NOMO-1 (cell line): Measurements from ENCODE around the gene B3GAT2.
"Not testable (repeated sequence)": the region's sequence is repeated elsewhere in the genome, so short reads cannot be mapped to it uniquely, and the experiment has no call there.

Experiments
- DNase-seq, 2 experiments: peaks; one replicate each; lab custom pipeline; 2025; ENCODE audit not compliant: unreplicated experiment in 2 of 2; lab: John Stamatoyannopoulos, UW

The B3GAT2 gene, protein sequence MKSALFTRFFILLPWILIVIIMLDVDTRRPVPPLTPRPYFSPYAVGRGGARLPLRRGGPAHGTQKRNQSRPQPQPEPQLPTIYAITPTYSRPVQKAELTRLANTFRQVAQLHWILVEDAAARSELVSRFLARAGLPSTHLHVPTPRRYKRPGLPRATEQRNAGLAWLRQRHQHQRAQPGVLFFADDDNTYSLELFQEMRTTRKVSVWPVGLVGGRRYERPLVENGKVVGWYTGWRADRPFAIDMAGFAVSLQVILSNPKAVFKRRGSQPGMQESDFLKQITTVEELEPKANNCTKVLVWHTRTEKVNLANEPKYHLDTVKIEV

GRCh38 chr6:70956451-70957283 lies at the start of gene B3GAT2:
Gene B3GAT2, minus strand, starts transcription at chr6:70957060. Its CDS starts 631 bp downstream, at chr6:70956429.
- no peak for DNase-seq

DNA sequence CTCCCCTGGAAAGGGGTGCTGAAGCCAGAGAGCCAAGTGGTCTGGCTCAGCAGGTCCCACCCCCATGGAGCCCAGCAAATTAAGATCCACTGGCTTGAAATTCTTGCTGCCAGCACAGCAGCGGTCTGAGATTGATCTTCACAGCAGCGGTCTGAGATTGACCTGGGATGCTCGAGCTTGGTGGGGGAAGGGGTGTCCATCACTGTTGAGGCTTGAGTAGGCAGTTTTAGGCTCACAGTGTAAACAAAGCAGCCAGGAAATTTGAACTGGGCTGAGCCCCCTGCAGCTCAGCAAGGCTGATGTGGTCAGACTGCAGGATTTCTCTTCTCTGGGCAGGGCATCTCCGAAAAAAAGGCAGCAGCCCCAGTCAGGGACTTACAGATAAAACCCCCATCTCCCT lies 41.3 kb upstream of the B3GAT2 start:
- DNase-seq: no peak

- no peak for DNase-seq
These were observed 40.5 kb upstream of the B3GAT2 start for GRCh38 chr6:70997379-70997778.

- DNase-seq: no peak
These were observed 39.2 kb upstream of the B3GAT2 start for GRCh38 chr6:70996106-70996505.

- no peak for DNase-seq
These were observed 38.6 kb upstream of the B3GAT2 start for GRCh38 chr6:70995411-70995810.

GRCh38 chr6:70991253-70991652 lies 34.4 kb upstream of the B3GAT2 start:
- no peak for DNase-seq

GRCh38 chr6:70985156-70985555 lies 28.3 kb upstream of the B3GAT2 start:
- peak; percentile 15 to 43 for DNase-seq

DNA sequence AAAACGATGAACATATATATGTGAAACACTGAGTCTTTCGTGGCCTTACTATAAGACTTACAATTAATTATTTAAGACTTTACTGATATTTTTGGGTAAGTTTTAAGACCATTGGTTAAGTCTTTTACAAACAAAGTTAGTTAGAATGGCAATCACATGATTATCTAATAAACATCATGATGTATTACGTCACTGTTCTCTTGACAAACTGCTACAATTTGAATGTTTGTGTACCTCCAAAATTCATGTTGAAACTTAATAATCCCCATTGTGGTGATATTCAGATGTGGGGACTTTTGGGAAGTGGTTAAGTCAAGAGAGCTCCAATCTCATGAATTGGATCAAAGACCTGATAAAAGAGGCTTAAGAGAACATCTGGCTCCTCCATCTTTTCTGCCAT lies 25.9 kb upstream of the B3GAT2 start:
- DNase-seq: no peak

DNA sequence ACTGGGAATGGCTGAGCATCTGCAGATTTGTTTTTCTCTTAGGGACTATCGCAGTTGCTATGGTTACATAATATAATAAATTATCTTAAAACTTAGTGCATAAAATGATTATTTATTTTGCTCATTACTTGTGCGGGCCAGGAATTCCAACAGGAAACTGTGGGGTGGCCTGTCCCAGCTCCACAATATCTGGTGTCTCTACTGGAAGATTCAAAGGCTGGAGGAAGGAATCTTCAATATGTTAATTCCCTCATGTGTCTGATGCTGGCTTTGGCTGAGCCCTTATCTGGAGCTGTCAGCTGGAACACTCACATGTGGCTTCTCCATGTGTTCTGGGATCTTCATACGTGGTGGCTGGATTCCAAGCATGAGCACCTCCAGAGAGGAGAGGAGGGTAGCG lies 23.9 kb upstream of the B3GAT2 start:
- DNase-seq: no peak

GRCh38 chr6:70973604-70974003 lies 16.7 kb upstream of the B3GAT2 start:
- no peak for DNase-seq

DNA sequence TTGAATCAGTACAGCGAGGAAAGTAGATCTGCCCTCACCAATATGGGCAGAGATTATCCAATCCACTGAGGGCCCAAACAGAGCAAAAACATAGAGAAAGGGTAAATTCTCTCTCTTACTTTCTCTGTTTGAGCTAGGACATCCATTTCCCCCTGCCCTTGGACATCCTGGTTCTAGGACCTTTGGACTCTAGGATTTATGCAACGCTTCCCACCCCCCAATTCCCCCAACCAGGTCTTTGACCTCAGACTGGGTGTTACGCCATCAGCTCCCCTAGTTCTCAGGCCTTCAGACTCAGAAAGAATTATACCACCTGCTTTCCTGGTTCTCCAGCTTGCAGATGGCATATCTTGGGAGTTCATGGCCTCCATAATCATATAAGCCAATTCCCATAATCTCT lies 10.2 kb upstream of the B3GAT2 start:
- DNase-seq: no peak

GRCh38 chr6:70957284-70957617 lies 391 bp upstream of the B3GAT2 start:
- DNase-seq: no peak

DNA sequence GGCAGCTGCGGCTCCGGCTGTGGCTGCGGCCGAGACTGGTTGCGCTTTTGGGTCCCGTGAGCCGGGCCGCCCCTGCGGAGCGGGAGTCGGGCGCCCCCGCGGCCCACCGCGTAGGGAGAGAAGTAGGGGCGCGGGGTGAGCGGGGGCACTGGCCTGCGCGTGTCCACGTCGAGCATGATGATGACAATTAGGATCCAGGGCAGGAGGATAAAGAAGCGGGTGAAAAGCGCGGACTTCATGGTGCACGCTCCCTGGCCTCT lies 739 bp downstream of the B3GAT2 start:
- no peak for DNase-seq

DNA sequence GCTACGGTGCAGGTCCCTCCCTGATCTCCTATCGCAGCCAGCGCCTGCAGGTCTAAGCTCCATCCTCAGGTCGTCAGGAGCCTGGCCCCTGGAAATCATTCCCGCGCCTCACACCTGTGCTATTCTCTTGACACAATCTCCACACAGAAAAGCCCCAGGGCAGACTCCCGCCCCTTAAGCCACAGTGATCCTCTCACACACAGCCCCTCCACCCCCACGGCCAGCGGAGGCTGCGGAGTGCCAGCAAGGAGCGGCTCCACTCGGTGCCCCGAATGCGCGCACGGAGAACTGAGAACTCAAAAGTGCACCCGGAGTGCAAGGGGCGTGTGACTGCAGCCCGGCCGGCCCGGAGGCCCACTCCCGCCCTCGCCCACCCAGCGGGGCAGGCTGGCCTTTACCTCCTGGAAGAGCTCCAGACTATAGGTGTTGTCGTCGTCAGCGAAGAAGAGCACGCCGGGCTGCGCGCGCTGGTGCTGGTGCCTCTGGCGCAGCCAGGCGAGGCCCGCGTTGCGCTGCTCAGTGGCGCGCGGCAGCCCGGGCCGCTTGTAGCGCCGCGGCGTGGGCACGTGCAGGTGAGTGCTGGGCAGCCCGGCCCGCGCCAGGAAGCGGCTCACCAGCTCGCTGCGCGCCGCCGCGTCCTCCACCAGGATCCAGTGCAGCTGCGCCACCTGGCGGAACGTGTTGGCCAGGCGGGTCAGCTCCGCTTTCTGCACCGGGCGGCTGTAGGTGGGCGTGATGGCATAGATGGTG lies 1.2 kb downstream of the B3GAT2 start:
- peak; percentile 61 to 65 for DNase-seq

DNA sequence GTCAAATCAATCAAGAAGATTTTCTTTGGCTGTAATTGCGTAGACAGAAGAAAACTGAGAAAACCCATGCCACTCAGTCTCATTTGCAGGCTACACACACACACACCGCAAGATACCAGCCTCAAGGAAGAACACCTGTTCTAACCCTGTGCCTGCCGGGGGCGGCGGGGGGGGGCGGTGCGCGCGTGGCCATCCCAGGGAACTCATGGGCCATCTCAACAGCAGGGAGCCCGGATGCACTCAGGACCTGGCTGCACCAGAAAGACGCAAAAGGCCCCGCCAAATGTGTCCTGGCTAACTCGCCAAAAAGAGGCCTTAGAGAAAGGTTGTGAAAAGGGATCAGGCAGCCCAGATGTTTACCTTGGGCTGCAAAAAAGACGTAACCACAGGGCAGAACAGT lies 2.1 kb downstream of the B3GAT2 start:
- DNase-seq: no peak

GRCh38 chr6:70954176-70954575 lies 2.7 kb downstream of the B3GAT2 start:
- DNase-seq: no peak

DNA sequence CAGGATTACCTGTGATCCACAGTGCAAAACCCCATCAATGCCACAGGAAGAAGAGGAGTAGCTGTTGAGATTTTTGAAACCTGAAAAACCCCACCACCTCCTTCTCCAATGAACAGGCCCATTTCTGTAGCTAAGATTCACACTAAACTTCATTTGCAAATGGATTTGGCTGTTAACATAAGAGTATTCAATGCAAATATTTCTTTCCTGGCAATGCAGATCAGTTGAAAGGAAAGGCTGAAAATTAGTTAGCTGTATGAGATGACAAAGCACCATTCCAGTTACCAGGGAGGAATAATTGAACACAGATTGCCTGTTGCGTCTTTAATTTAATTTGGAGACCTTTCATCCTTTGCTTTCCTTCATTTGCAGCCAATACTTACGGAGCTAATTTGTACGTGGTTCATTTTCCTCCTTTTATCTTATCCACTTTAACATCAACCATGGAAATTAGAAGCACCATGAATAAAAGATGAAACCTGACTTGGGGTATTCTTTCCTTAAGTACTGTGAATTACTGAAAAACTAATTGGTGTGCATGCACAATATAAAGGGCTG lies 4.2 kb downstream of the B3GAT2 start:
- DNase-seq: no peak

GRCh38 chr6:70944321-70944720 lies 12.5 kb downstream of the B3GAT2 start:
- DNase-seq: not testable (repeated sequence)

- no peak for DNase-seq
These were observed 23.0 kb downstream of the B3GAT2 start for GRCh38 chr6:70933853-70934252.

GRCh38 chr6:70905742-70906141 lies 51.1 kb downstream of the B3GAT2 start:
- no peak for DNase-seq

- DNase-seq: no peak
These were observed 53.0 kb downstream of the B3GAT2 start for GRCh38 chr6:70903665-70904452.
